Naive thymus-derived CD8-positive, alpha-beta T cell (primary cell): ENCODE measurements around the gene SLIT3. TPM values are rescaled to one million over a fixed set of nuclear protein-coding genes. Genes with fewer than 3 reads are reported as not detected.
"Not testable (repeated sequence)": the region's sequence is repeated elsewhere in the genome, so short reads cannot be mapped to it uniquely, and the experiment has no call there.

Source experiments
- ATAC-seq, 2 donors: fragments of 150-1000 bp; cut with Tn5 transposase in 1 of 2; sonication (Bioruptor Pico), chemical (Tn5 transposase) in 1 of 2; 1 replicate in 1 of 2; 2 replicates in 1 of 2; pipeline ENCODE4 v1.10.0; 2021; ENCODE audit warnings: mild to moderate bottlenecking in 2 of 2, moderate library complexity in 2 of 2
- POLR2A ChIA-PET: fragments of 350-600 bp; sonication (Branson Sonifier 250); formaldehyde crosslinking; loops from one replicate; lab custom pipeline; 2021; ENCODE audit warnings: antibody characterized with exemption; lab: Charles Lee
- DNase-seq, 10 donors: peaks; one replicate each; pipeline versions ENCODE4 v3.0.0 to v3.0.0-alpha.2; 2020 to 2022
- H3K27ac Mint-ChIP-seq, 10 donors: one replicate each; pipeline ENCODE4 v1.8.0; 2020 to 2022; ENCODE audit warnings: mild to moderate bottlenecking in 10 of 10, mixed read lengths in 10 of 10, moderate library complexity in 4 of 10, inconsistent platforms in 1 of 10
- H3K27me3 Mint-ChIP-seq, 5 donors: one replicate each; pipeline ENCODE4 v1.8.0; 2021 to 2022; ENCODE audit warnings: mixed read lengths in 5 of 5
- H3K36me3 Mint-ChIP-seq, 3 donors: one replicate each; pipeline ENCODE4 v1.8.0; 2020 to 2022; ENCODE audit warnings: mixed read lengths in 3 of 3, mild to moderate bottlenecking in 2 of 3, inconsistent platforms in 1 of 3
- H3K4me1 Mint-ChIP-seq, 4 donors: one replicate each; pipeline ENCODE4 v1.8.0; 2021 to 2022; ENCODE audit warnings: mixed read lengths in 4 of 4
- H3K4me3 Mint-ChIP-seq, 10 donors: one replicate each; pipeline ENCODE4 v1.8.0; 2020 to 2022; ENCODE audit warnings: mild to moderate bottlenecking in 10 of 10, mixed read lengths in 10 of 10, moderate library complexity in 6 of 10, inconsistent platforms in 1 of 10
- H3K9me3 Mint-ChIP-seq, 9 donors: one replicate each; pipeline ENCODE4 v1.8.0; 2020 to 2022; ENCODE audit warnings: mixed read lengths in 9 of 9, mild to moderate bottlenecking in 3 of 9, inconsistent platforms in 1 of 9, moderate library complexity in 1 of 9
- polyA plus RNA-seq, 3 donors: library from polyadenylated mRNA; unstranded; fragments of 300-500 nt; fragmentation: Illumina TruSeq; gene quantifications; one replicate each; pipeline ENCODE4 v1.2.3, GENCODE V29; 2021
- total RNA-seq, 8 experiments: library from RNA in 2 of 8; stranded (reverse) in 2 of 8; gene quantifications; one replicate each; pipeline ENCODE4 v1.2.3 and lab custom pipeline; 2021 to 2026

SLIT3 gene
- total and polyA plus RNA-seq, 5 experiments from 2014 or later: not detected

GRCh38 chr5:169222934-169223594 lies 77.9 kb downstream of the SLIT3 start:
- Mint-ChIP-seq H3K36me3 (no peaks in the 10 kb centered on the region), H3K4me1 (peaks cover 0 to 2% (median 0%) of the 10 kb centered on the region in 4 donors), H3K27me3 (peaks cover 0 to 17% (median 10%) of the 10 kb centered on the region in 5 donors), H3K27ac (no peak overlapping the region), H3K4me3 (no peak overlapping the region), H3K9me3 (no peaks in the 10 kb centered on the region)
- no peak for DNase-seq
- POLR2A ChIA-PET: no interaction called here
- no peak for ATAC-seq

- Mint-ChIP-seq H3K4me1 (peaks cover 0 to 2% (median 0%) of the 10 kb centered on the region in 4 donors), H3K9me3 (no peaks in the 10 kb centered on the region)
Observed at GRCh38 chr5:169221519-169221918, 79.4 kb downstream of the SLIT3 start.

GRCh38 chr5:169219961-169220360 lies 81.0 kb downstream of the SLIT3 start:
- peaks cover 0 to 6% (median 0%) of the 10 kb centered on the region in 9 donors for H3K9me3 Mint-ChIP-seq
- H3K4me3 Mint-ChIP-seq: peak overlapping the region in 1 of 10 donors; percentile 4
- POLR2A ChIA-PET: no interaction called here
- H3K36me3 Mint-ChIP-seq: no peaks in the 10 kb centered on the region
- no peak for DNase-seq
- H3K27ac Mint-ChIP-seq: no peak overlapping the region
- no peak for ATAC-seq
- peaks cover 0 to 25% (median 5%) of the 10 kb centered on the region in 5 donors for H3K27me3 Mint-ChIP-seq
- H3K4me1 Mint-ChIP-seq: peaks cover 0 to 2% (median 0%) of the 10 kb centered on the region in 4 donors

More at GRCh38 chr5:169221519-169221918, 79.4 kb downstream of the SLIT3 start:
- ATAC-seq (no peak), DNase-seq (no peak)
- POLR2A ChIA-PET: no interaction called here
- H3K27ac Mint-ChIP-seq: no peak overlapping the region
- no peaks in the 10 kb centered on the region for H3K36me3 Mint-ChIP-seq
- H3K4me3 Mint-ChIP-seq: no peak overlapping the region
- peaks cover 0 to 14% (median 8%) of the 10 kb centered on the region in 5 donors for H3K27me3 Mint-ChIP-seq

- POLR2A ChIA-PET: no interaction called here
- Mint-ChIP-seq H3K27ac (no peak overlapping the region), H3K4me1 (peaks cover 0 to 4% (median 0%) of the 10 kb centered on the region in 4 donors), H3K27me3 (peaks cover 0 to 31% (median 5%) of the 10 kb centered on the region in 5 donors), H3K9me3 (peaks cover 0 to 12% (median 0%) of the 10 kb centered on the region in 9 donors), H3K4me3 (no peak overlapping the region), H3K36me3 (no peaks in the 10 kb centered on the region)
- ATAC-seq: no peak
- no peak for DNase-seq
Observed at GRCh38 chr5:169219351-169219750, 81.6 kb downstream of the SLIT3 start.

- H3K27ac Mint-ChIP-seq: no peak overlapping the region
- POLR2A ChIA-PET: no interaction called here
Observed at GRCh38 chr5:169218861-169219260, 82.1 kb downstream of the SLIT3 start.

GRCh38 chr5:169218176-169218575 lies 82.8 kb downstream of the SLIT3 start:
- ATAC-seq (no peak), DNase-seq (no peak)
- Mint-ChIP-seq H3K9me3 (peaks cover 0 to 13% (median 0%) of the 10 kb centered on the region in 9 donors), H3K4me3 (no peak overlapping the region), H3K27me3 (peaks cover 0 to 36% (median 5%) of the 10 kb centered on the region in 5 donors), H3K36me3 (no peaks in the 10 kb centered on the region), H3K4me1 (peaks cover 0 to 4% (median 0%) of the 10 kb centered on the region in 4 donors), H3K27ac (no peak overlapping the region)
- POLR2A ChIA-PET: no interaction called here

More at GRCh38 chr5:169218861-169219260, 82.1 kb downstream of the SLIT3 start:
- ATAC-seq: no peak
- Mint-ChIP-seq H3K27me3 (peaks cover 0 to 36% (median 5%) of the 10 kb centered on the region in 5 donors), H3K9me3 (peaks cover 0 to 13% (median 0%) of the 10 kb centered on the region in 9 donors), H3K36me3 (no peaks in the 10 kb centered on the region), H3K4me1 (peaks cover 0 to 4% (median 0%) of the 10 kb centered on the region in 4 donors), H3K4me3 (no peak overlapping the region)
- DNase-seq: no peak

- DNase-seq (no peak), ATAC-seq (no peak)
- Mint-ChIP-seq H3K27ac (no peak overlapping the region), H3K9me3 (peaks cover 0 to 13% (median 0%) of the 10 kb centered on the region in 9 donors), H3K4me1 (peaks cover 0 to 4% (median 0%) of the 10 kb centered on the region in 4 donors), H3K36me3 (no peaks in the 10 kb centered on the region), H3K27me3 (peaks cover 0 to 34% (median 5%) of the 10 kb centered on the region in 5 donors), H3K4me3 (no peak overlapping the region)
- POLR2A ChIA-PET: no interaction called here
Observed at GRCh38 chr5:169216866-169217265, 84.1 kb downstream of the SLIT3 start.

GRCh38 chr5:169213479-169213878 lies 87.5 kb downstream of the SLIT3 start:
- Mint-ChIP-seq H3K36me3 (no peaks in the 10 kb centered on the region), H3K27me3 (peaks cover 0 to 25% (median 5%) of the 10 kb centered on the region in 5 donors), H3K4me3 (no peak overlapping the region), H3K27ac (no peak overlapping the region), H3K9me3 (peaks cover 0 to 24% (median 3%) of the 10 kb centered on the region in 9 donors), H3K4me1 (peaks cover 0 to 2% (median 0%) of the 10 kb centered on the region in 4 donors)
- ATAC-seq (no peak), DNase-seq (no peak)
- POLR2A ChIA-PET: no interaction called here

- H3K27ac Mint-ChIP-seq, POLR2A ChIA-PET, H3K36me3 Mint-ChIP-seq, ATAC-seq, H3K4me3 Mint-ChIP-seq, DNase-seq, H3K4me1 Mint-ChIP-seq: not testable (repeated sequence)
- Mint-ChIP-seq H3K9me3 (peaks cover 0 to 24% (median 4%) of the 10 kb centered on the region in 9 donors), H3K27me3 (peaks cover 0 to 25% (median 5%) of the 10 kb centered on the region in 5 donors)
Observed at GRCh38 chr5:169211761-169212160, 89.2 kb downstream of the SLIT3 start.

- no peak for DNase-seq
- Mint-ChIP-seq H3K4me1 (no peaks in the 10 kb centered on the region), H3K9me3 (peaks cover 0 to 22% (median 5%) of the 10 kb centered on the region in 9 donors), H3K36me3 (no peaks in the 10 kb centered on the region), H3K27me3 (peaks cover 0 to 13% (median 8%) of the 10 kb centered on the region in 5 donors), H3K4me3 (no peak overlapping the region), H3K27ac (no peak overlapping the region)
- no peak for ATAC-seq
- POLR2A ChIA-PET: no interaction called here
Observed at GRCh38 chr5:169204788-169205400, 96.0 kb downstream of the SLIT3 start.

GRCh38 chr5:169202969-169203368 lies 98.0 kb downstream of the SLIT3 start:
- POLR2A ChIA-PET: no interaction called here
- Mint-ChIP-seq H3K9me3 (peaks cover 0 to 19% (median 5%) of the 10 kb centered on the region in 9 donors), H3K27me3 (peaks cover 0 to 15% (median 8%) of the 10 kb centered on the region in 5 donors), H3K4me1 (no peaks in the 10 kb centered on the region), H3K4me3 (no peak overlapping the region), H3K36me3 (no peaks in the 10 kb centered on the region), H3K27ac (no peak overlapping the region)
- no peak for DNase-seq
- ATAC-seq: no peak

GRCh38 chr5:169201597-169201996 lies 99.3 kb downstream of the SLIT3 start:
- H3K4me1 Mint-ChIP-seq: no peaks in the 10 kb centered on the region
- DNase-seq: no peak
- H3K9me3 Mint-ChIP-seq: peaks cover 0 to 17% (median 3%) of the 10 kb centered on the region in 9 donors
- POLR2A ChIA-PET: no interaction called here
- no peak for ATAC-seq
- H3K4me3 Mint-ChIP-seq: no peak overlapping the region
- H3K36me3 Mint-ChIP-seq: no peaks in the 10 kb centered on the region
- H3K27ac Mint-ChIP-seq: no peak overlapping the region
- H3K27me3 Mint-ChIP-seq: peaks cover 0 to 13% (median 8%) of the 10 kb centered on the region in 5 donors

GRCh38 chr5:169200125-169200778 lies 100.7 kb downstream of the SLIT3 start:
- DNase-seq (no peak), ATAC-seq (no peak)
- POLR2A ChIA-PET: no interaction called here
- Mint-ChIP-seq H3K4me3 (no peak overlapping the region), H3K4me1 (no peaks in the 10 kb centered on the region), H3K27me3 (peaks cover 0 to 13% (median 8%) of the 10 kb centered on the region in 5 donors), H3K36me3 (no peaks in the 10 kb centered on the region), H3K27ac (no peak overlapping the region), H3K9me3 (peaks cover 0 to 17% (median 3%) of the 10 kb centered on the region in 9 donors)
